GM06990 (cell line): ENCODE results near the gene ARHGEF6.
A peak's percentile ranks its signal among the peaks of the same experiment; 100 is the strongest.
"Not testable (repeated sequence)": the region's sequence is repeated elsewhere in the genome, so short reads cannot be mapped to it uniquely, and the experiment has no call there.

Experiments
- DNase-seq: peaks from one replicate; pipeline ENCODE4 v3.0.0-alpha.2; 2011; ENCODE audit not compliant: insufficient read length; ENCODE audit errors: extremely low read depth
- H3K27me3 ChIP-seq: replicated peaks from 2 replicates; pipeline ENCODE4 v1.6.0; 2011; ENCODE audit warnings: low read length; ENCODE audit not compliant: control insufficient read depth, insufficient read depth
- H3K36me3 ChIP-seq: 2 replicates; pipeline ENCODE4 v1.5.1; 2011; ENCODE audit warnings: low read length; ENCODE audit not compliant: control insufficient read depth, insufficient read depth
- H3K4me3 ChIP-seq: replicated peaks from 2 replicates; pipeline ENCODE4 v1.5.1; 2011; ENCODE audit warnings: low read depth, mild to moderate bottlenecking, control low read depth, low read length
- TF ChIP-seq, protein P1 (sequence below): IDR thresholded peaks from 2 replicates; pipeline ENCODE4 v1.5.1; 2011; ENCODE audit warnings: low read length, control low read depth, mild to moderate bottlenecking, inconsistent platforms; ENCODE audit not compliant: insufficient read depth, poor library complexity, severe bottlenecking

The ARHGEF6 gene

GRCh38 chrX:136773648-136774047 lies 7.1 kb downstream of the ARHGEF6 start:
- TF ChIP-seq, protein P1, sequence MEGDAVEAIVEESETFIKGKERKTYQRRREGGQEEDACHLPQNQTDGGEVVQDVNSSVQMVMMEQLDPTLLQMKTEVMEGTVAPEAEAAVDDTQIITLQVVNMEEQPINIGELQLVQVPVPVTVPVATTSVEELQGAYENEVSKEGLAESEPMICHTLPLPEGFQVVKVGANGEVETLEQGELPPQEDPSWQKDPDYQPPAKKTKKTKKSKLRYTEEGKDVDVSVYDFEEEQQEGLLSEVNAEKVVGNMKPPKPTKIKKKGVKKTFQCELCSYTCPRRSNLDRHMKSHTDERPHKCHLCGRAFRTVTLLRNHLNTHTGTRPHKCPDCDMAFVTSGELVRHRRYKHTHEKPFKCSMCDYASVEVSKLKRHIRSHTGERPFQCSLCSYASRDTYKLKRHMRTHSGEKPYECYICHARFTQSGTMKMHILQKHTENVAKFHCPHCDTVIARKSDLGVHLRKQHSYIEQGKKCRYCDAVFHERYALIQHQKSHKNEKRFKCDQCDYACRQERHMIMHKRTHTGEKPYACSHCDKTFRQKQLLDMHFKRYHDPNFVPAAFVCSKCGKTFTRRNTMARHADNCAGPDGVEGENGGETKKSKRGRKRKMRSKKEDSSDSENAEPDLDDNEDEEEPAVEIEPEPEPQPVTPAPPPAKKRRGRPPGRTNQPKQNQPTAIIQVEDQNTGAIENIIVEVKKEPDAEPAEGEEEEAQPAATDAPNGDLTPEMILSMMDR, result no peak
- Histone ChIP-seq H3K27me3 (no peaks in the 10 kb centered on the region), H3K4me3 (no peak overlapping the region), H3K36me3 (no peaks in the 10 kb centered on the region)
- DNase-seq, result no peak

GRCh38 chrX:136771869-136772268 lies 8.9 kb downstream of the ARHGEF6 start:
- not testable (repeated sequence) for DNase-seq, H3K4me3 ChIP-seq, H3K27me3 ChIP-seq, H3K36me3 ChIP-seq

DNA sequence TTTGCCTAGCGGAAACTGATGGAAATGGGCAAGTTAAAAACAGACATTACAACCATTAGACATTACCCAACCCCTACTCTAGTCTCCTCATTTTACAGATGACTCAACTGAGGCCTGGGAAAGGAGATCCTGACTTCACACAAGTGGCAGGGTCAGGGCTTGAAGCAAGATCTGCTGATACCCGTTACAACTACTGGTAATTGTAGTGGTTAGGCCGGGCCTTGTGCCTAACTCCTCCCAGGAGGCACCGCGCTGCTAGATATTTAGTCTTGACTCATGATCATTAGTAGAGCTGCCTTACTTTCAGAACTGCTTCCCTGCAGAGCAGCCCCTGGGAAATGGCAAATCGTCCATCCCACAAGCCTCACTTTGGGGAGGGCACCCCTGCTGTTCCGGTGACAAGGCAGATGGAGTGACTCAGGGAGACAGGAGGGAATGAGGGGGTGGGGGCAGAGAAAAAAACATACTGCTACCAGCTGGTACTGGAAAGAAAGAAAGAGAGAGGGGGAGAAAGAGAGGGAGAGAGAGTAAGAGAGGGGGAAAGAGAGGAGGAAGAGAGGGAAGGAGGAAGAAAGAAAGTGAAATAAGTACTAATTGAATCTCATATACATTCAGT lies 12.2 kb downstream of the ARHGEF6 start:
- no peak overlapping the region for H3K4me3 ChIP-seq
- peak; percentile 38 for DNase-seq
- TF ChIP-seq, protein P1, result no peak
- H3K27me3 ChIP-seq, result no peaks in the 10 kb centered on the region
- no peaks in the 10 kb centered on the region for H3K36me3 ChIP-seq

GRCh38 chrX:136767104-136767941 lies 13.4 kb downstream of the ARHGEF6 start:
- Histone ChIP-seq H3K4me3 (peak overlapping the region; percentile 65), H3K27me3 (no peaks in the 10 kb centered on the region), H3K36me3 (no peaks in the 10 kb centered on the region)
- TF ChIP-seq, protein P1, result peak; percentile 5
- DNase-seq, result peak; percentile 73

DNA sequence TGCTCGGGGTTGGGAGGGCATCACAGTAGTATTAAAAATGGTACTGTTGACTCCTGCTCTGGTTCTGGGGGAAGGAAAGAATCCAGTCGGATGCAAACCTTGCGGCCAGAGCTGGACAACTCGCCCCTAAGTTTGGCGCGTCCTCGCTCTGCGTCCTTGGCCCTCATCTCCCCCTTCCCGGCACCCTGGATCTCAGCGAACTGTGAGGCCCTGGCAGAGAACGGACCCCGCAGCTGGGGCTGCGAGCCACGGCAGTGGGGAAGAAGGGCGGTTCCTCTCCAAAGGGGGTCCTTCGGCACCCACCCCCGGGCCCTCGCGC lies 14.0 kb downstream of the ARHGEF6 start:
- peak; percentile 16 for DNase-seq
- H3K36me3 ChIP-seq, result no peaks in the 10 kb centered on the region

DNA sequence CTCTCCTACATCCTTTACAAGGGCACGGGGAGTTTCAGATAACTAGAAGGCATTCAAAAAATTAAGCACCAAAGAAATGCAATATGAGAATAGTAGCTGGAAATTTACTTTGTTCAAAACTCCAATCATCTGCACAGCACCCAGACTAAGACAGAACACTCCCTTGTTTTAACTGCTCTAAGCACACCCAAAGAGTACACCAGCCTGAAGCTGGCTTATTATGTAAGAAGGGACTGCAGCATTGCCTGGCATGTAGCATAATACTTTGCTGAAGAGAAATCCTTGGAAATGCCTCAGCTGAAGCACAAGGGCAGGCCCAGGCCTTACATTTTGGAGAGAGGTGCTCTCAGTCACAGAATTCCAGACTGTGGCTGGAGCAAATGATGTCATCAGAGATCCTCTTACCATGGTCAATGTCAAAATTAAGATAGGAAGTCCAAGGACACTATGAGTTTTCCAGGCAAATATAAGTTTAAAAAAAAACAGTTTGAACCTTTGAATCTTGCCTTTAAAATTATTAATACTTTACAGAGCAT lies 14.8 kb downstream of the ARHGEF6 start:
- Histone ChIP-seq H3K27me3 (no peaks in the 10 kb centered on the region), H3K4me3 (no peak overlapping the region)

More for the DNA sequence above, 14.0 kb downstream of the ARHGEF6 start:
- Histone ChIP-seq H3K27me3 (no peaks in the 10 kb centered on the region), H3K4me3 (peak overlapping the region; percentile 65)
- TF ChIP-seq, protein P1, result no peak

More for the DNA sequence above, 14.8 kb downstream of the ARHGEF6 start:
- DNase-seq, result no peak
- TF ChIP-seq, protein P1, result no peak
- no peaks in the 10 kb centered on the region for H3K36me3 ChIP-seq
